B cell (primary cell): ENCODE results near the gene CAND2. TPM values are rescaled to one million over a fixed set of nuclear protein-coding genes. Genes with fewer than 3 reads are reported as not detected.

Source experiments
- ATAC-seq: fragments of 200-7000 bp; cut with Tn5 transposase; one replicate; pipeline ENCODE4 v1.10.0; 2021; ENCODE audit warnings: low read depth, mild to moderate bottlenecking, moderate number of reproducible peaks, moderate library complexity
- CTCF ChIA-PET: fragments of 350-600 bp; sonication (Branson Sonifier 250); formaldehyde crosslinking; loops from one replicate; lab custom pipeline; 2021; ENCODE audit warnings: antibody characterized with exemption, inconsistent platforms; lab: Charles Lee
- POLR2A ChIA-PET: fragments of 350-600 bp; sonication (Branson Sonifier 250); formaldehyde crosslinking; loops from one replicate; lab custom pipeline; 2021; ENCODE audit warnings: antibody characterized with exemption; lab: Charles Lee
- DNase-seq: peaks from one replicate; pipeline ENCODE4 v3.0.0; 2013
- H2AFZ ChIP-seq: 2 replicates; pipeline ENCODE4 v1.6.1; 2012; ENCODE audit warnings: mild to moderate bottlenecking, low read depth, low read length; ENCODE audit not compliant: insufficient read depth, poor library complexity, severe bottlenecking
- H3K27ac ChIP-seq, 2 donors: 1 replicate in 1 of 2; 2 replicates in 1 of 2; pipeline ENCODE4 v1.5.1; 2012 to 2013; ENCODE audit warnings: low read length in 2 of 2, mild to moderate bottlenecking in 2 of 2, moderate library complexity in 1 of 2
- H3K27me3 ChIP-seq, 4 experiments: fragments of 200-600 bp in 1 of 4; sonication (generic) in 1 of 4; replicated peaks in 1 of 4; 1 replicate in 2 of 4; 2 replicates in 2 of 4; pipeline versions ENCODE4 v1.6.1 to v1.7.0; 2013 to 2016; ENCODE audit warnings: low read length in 3 of 4, mild to moderate bottlenecking in 2 of 4, mixed read lengths in 1 of 4, moderate library complexity in 1 of 4; ENCODE audit not compliant: insufficient read depth in 4 of 4, control insufficient read depth in 3 of 4; ENCODE audit errors: control extremely low read depth in 1 of 4
- H3K36me3 ChIP-seq, 2 experiments: replicated peaks in 1 of 2; 1 replicate in 1 of 2; 2 replicates in 1 of 2; pipeline versions ENCODE4 v1.6.1 to v1.7.1; 2013; ENCODE audit warnings: low read length in 1 of 2; ENCODE audit not compliant: insufficient read depth in 2 of 2, control insufficient read depth in 1 of 2; ENCODE audit errors: control extremely low read depth in 1 of 2, extremely low read depth in 1 of 2
- H3K4me1 ChIP-seq, 2 donors: fragments of 200-600 bp in 1 of 2; sonication (generic) in 1 of 2; 1 replicate in 1 of 2; 2 replicates in 1 of 2; pipeline versions ENCODE4 v1.5.1 to v1.6.1; 2013 to 2017; ENCODE audit warnings: low read length in 2 of 2; ENCODE audit not compliant: control insufficient read depth in 2 of 2, insufficient read depth in 2 of 2
- H3K4me2 ChIP-seq: replicated peaks from 2 replicates; pipeline ENCODE3; 2012; ENCODE audit warnings: mild to moderate bottlenecking, low read depth, low read length; ENCODE audit not compliant: poor library complexity, severe bottlenecking
- H3K4me3 ChIP-seq, 5 experiments: fragments of 200-600 bp in 1 of 5; sonication (generic) in 1 of 5; 1 replicate in 3 of 5; 2 replicates in 2 of 5; pipeline versions ENCODE4 v1.5.1 to v1.7.0; 2011 to 2016; ENCODE audit warnings: low read length in 4 of 5, mild to moderate bottlenecking in 4 of 5, low read depth in 2 of 5, control low read depth in 1 of 5, moderate library complexity in 1 of 5; ENCODE audit not compliant: insufficient read depth in 1 of 5; ENCODE audit errors: control extremely low read depth in 1 of 5, extremely low read depth in 1 of 5
- H3K79me2 ChIP-seq: fragments of 200-600 bp; sonication (generic); one replicate; pipeline ENCODE4 v1.6.0; 2016; ENCODE audit warnings: low read length; ENCODE audit not compliant: control insufficient read depth, insufficient read depth
- H3K9ac ChIP-seq: fragments of 200-600 bp; sonication (generic); 2 replicates; pipeline ENCODE4 v1.6.1; 2017; ENCODE audit warnings: mild to moderate bottlenecking, low read length, moderate library complexity
- H3K9me3 ChIP-seq, 3 donors: one replicate each; pipeline versions ENCODE4 v1.6.1 to v1.7.1; 2013; ENCODE audit warnings: low read length in 2 of 3; ENCODE audit not compliant: control insufficient read depth in 2 of 3, insufficient read depth in 1 of 3; ENCODE audit errors: control extremely low read depth in 1 of 3
- H4K20me1 ChIP-seq: 2 replicates; pipeline ENCODE4 v1.6.0; 2012; ENCODE audit warnings: mild to moderate bottlenecking, low read length; ENCODE audit not compliant: insufficient read depth, control insufficient read depth, poor library complexity, severe bottlenecking
- H3K27ac Mint-ChIP-seq: one replicate; pipeline ENCODE4 v1.8.0; 2021; ENCODE audit warnings: mixed read lengths
- H3K27me3 Mint-ChIP-seq: one replicate; pipeline ENCODE4 v1.8.0; 2021; ENCODE audit warnings: mixed read lengths
- H3K4me1 Mint-ChIP-seq: one replicate; pipeline ENCODE4 v1.8.0; 2021; ENCODE audit warnings: mixed read lengths
- H3K4me3 Mint-ChIP-seq: one replicate; pipeline ENCODE4 v1.8.0; 2021; ENCODE audit warnings: mixed read lengths
- H3K9me3 Mint-ChIP-seq: one replicate; pipeline ENCODE4 v1.8.0; 2022; ENCODE audit warnings: mixed read lengths; ENCODE audit not compliant: insufficient read depth
- CTCF ChIP-seq: fragments of 200-600 bp; IDR thresholded peaks from one replicate; pipeline ENCODE4 v1.8.0; 2022; ENCODE audit warnings: antibody characterized with exemption, mild to moderate bottlenecking
- EZH2 ChIP-seq: IDR thresholded peaks from 2 replicates; pipeline ENCODE4 v1.6.1; 2012; ENCODE audit warnings: borderline replicate concordance, low read depth, mild to moderate bottlenecking, moderate library complexity, low read length; ENCODE audit not compliant: insufficient read depth, poor library complexity, severe bottlenecking
- WGBS: methylation state at CpG from one replicate; pipeline ENCODE4 v1.1.5; 2013; ENCODE audit warnings: missing lambda C conversion rate; ENCODE audit not compliant: insufficient coverage; 5-methylcytosine and 5-hydroxymethylcytosine counted together
- intact Hi-C: fragments of 100-400 bp; cut with micrococcal nuclease; formaldehyde crosslinking; loops from one replicate; pipeline ENCODE4 v1.10.0; 2022
- polyA plus RNA-seq: library from polyadenylated mRNA; depleted of rRNA; stranded (reverse); fragments of >200 nt; gene quantifications from 2 replicates; pipeline ENCODE4 v1.2.3, GENCODE V29; 2012
- total RNA-seq, 2 donors: library from RNA; stranded (reverse); fragments of 120-200 nt in 1 of 2; gene quantifications; 1 replicate in 1 of 2; 2 replicates in 1 of 2; pipeline versions ENCODE4 v1.2.3 to v1.2.4, GENCODE V29; 2013 to 2022

The CAND2 gene
- total and polyA plus RNA-seq, 2 donors (not counting 1 experiment from before 2014, with no cell fraction given), result 0.34 to 1.9 TPM

GRCh38 chr3:12793701-12794100, 2.8 kb upstream of the CAND2 start:
- Mint-ChIP-seq H3K4me3 (no peak overlapping the region), H3K4me1 (peaks cover 22% of the 10 kb centered on the region), H3K27ac (no peak overlapping the region), H3K27me3 (peaks cover 19% of the 10 kb centered on the region), H3K9me3 (no peaks in the 10 kb centered on the region)
- POLR2A ChIA-PET, result no interaction called here
- no peaks in the 10 kb centered on the region for H4K20me1 ChIP-seq
- intact Hi-C loops, result no loop called here
- H3K9ac ChIP-seq, result no peak overlapping the region
- DNase-seq (no peak), ATAC-seq (no peak)
- no peak for TF ChIP-seq EZH2
- TF ChIP-seq CTCF, result no peak
- no peaks in the 10 kb centered on the region for H3K79me2 ChIP-seq
- peaks cover 0 to 3% (median 0%) of the 10 kb centered on the region in 3 donors for H3K9me3 ChIP-seq
- H3K4me2 ChIP-seq, result no peak overlapping the region
- 91% methylated on average over 5 of the region's 5 CpGs for WGBS
- no peak overlapping the region for H2AFZ ChIP-seq
- H3K4me1 ChIP-seq, result peaks cover 15 to 26% of the 10 kb centered on the region in 2 donors
- H3K4me3 ChIP-seq, result no peak overlapping the region
- H3K27ac ChIP-seq, result no peak overlapping the region
- CTCF ChIA-PET, result no interaction called here
- no peaks in the 10 kb centered on the region for H3K36me3 ChIP-seq
- peaks cover 0 to 14% (median 6%) of the 10 kb centered on the region in 4 experiments for H3K27me3 ChIP-seq

- peaks cover 0 to 14% (median 6%) of the 10 kb centered on the region in 4 experiments for H3K27me3 ChIP-seq
- Mint-ChIP-seq H3K9me3 (no peaks in the 10 kb centered on the region), H3K27ac (peak overlapping the region; percentile 5), H3K27me3 (peaks cover 10% of the 10 kb centered on the region), H3K4me3 (peak overlapping the region; percentile 89), H3K4me1 (peaks cover 22% of the 10 kb centered on the region)
- H3K36me3 ChIP-seq, result no peaks in the 10 kb centered on the region
- peak overlapping the region; percentile 97 for H3K4me2 ChIP-seq
- no peak for ATAC-seq
- H2AFZ ChIP-seq, result peak overlapping the region; percentile 90
- intact Hi-C loops, result loop anchor here (5.0 kb wide), 1 partner anchor 135 kb away; the partner anchor contains the start of gene RAF1
- ChIA-PET CTCF (interaction anchor here (1.2 to 3.3 kb wide), 4 partner anchors 10 to 91 kb away, joined by 3 to 24 read pairs (median 4); no protein-coding TSS in a partner anchor), POLR2A (interaction anchor here (0.7 kb wide), 1 partner anchor 446 kb away, joined by 3 read pairs; no protein-coding TSS in a partner anchor)
- no peaks in the 10 kb centered on the region for H3K79me2 ChIP-seq
- peaks cover 15 to 26% of the 10 kb centered on the region in 2 donors for H3K4me1 ChIP-seq
- 44% methylated on average over 6 of the region's 17 CpGs for WGBS
- peak overlapping the region in 4 of 5 experiments; percentile 53 to 78 (median 61) for H3K4me3 ChIP-seq
- TF ChIP-seq EZH2, result no peak
- no peak for TF ChIP-seq CTCF
- H3K9me3 ChIP-seq, result peaks cover 0 to 3% (median 0%) of the 10 kb centered on the region in 3 donors
- H3K27ac ChIP-seq, result no peak overlapping the region
- DNase-seq, result no peak
- H4K20me1 ChIP-seq, result no peaks in the 10 kb centered on the region
- H3K9ac ChIP-seq, result no peak overlapping the region
These were observed 828 bp downstream of the CAND2 start for GRCh38 chr3:12797124-12797891.
